GM18498 (cell line): ENCODE results near the gene MVP.
"Not testable (repeated sequence)": the region's sequence is repeated elsewhere in the genome, so short reads cannot be mapped to it uniquely, and the experiment has no call there.

ENCODE experiments used
- ATAC-seq: cut with Tn5 transposase; IDR thresholded peaks from one replicate; pipeline ENCODE4 v1.9.1; 2021; ENCODE audit warnings: mild to moderate bottlenecking, moderate library complexity; ENCODE audit not compliant: unreplicated experiment

MVP gene

DNA sequence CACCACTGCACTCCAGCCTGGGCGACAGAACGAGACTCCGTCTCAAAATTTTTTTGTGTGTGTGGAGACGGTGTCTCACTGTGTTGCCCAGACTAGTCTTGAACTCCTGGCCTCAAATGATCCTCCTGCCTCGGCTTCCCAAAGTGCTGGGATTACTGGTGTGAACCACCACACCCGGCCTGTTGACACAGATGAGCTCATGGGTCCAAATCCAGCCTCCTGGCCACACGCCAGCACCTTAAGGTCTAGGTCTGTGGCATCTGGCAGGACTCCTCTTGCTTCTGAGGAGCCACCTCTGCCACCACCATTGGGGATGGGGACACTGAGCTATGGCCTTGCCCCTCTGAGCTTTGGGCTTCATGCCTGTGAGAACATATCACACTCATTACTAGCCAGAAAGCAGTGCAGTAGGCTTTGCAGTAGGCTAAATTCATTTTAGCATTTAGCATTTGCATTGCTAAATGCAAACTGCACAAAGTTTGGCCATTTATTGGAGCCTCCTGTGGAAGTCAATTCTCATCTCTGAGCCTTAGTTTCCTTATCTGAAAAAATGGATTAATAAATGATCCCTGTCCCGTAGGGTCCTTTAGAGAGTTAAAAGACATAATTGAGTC is 48.2 kb downstream of the MVP start:
- ATAC-seq = no peak

DNA sequence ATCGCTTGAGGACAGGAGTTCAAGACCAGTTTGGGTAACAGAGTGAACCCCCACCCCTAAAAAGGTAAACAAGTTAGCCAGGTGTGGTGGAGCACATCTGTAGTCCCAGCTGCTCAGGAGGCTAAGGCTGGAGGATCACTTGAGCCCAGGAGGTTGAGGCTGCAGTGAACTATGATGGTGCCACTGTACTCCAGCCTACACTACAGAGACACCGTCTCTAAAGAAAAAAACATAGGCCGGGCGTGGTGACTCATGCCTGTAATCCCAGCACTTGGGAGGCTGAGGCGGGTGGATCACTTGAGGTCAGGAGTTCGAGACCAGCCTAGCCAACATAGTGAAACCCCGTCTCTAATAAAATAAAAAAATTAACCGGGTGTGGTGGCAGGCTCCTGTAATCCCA is 48.8 kb downstream of the MVP start:
- ATAC-seq = not testable (repeated sequence)

DNA sequence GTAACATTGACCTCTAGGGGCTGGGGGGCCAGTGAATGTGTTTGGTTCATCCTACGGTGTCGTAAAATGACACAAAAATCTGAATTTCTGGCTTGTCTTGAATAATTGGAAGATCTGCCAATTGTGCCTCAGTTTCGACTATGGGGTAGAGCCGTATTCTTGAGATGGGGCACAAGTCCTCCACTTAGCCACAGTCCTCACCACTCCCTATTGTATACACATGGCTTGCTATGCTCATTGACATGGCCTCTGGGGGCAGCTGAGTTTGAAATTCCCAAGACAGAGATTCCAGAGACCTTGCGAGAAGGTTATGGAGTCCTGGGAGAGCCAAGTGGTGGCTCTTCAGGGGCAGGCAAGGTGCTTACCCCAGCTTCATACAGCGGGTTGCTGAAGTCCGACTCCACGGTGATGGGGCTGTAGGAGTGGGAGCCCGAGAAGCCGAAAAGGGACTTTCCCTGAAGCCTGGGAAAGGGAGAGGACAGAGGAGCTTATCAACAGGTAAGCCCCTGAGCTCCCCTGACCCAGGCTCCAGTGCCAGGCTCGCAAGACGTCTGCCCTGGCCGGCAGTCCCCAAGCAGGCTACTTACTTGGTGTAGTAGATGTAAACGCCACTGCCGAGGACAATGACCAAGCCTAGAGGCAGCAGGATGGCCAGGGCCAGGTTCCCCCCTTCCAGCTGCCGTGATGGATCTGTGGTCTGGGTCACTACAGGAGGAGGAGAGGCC is 51.7 kb downstream of the MVP start:
- ATAC-seq = no peak

DNA sequence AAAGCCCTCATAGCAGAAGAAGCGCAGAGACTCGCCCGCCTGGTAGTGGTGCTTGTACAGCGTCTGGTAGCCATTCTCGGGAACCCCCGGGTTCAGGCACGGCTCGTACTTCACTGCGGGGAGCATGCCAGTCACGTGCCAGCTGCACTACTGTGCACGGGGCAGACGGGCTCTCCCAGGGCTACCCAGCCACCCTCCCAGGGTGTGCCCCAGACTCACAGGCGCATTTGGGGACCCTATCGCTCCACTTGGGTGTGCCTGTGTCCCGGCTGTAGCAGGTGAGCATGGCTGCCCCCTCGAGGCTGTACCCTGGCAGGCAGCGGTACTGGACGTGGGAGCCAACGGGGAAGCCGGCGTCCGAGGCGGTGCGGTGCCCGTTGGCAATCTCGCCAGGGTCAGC is 53.1 kb downstream of the MVP start:
- ATAC-seq = no peak

DNA sequence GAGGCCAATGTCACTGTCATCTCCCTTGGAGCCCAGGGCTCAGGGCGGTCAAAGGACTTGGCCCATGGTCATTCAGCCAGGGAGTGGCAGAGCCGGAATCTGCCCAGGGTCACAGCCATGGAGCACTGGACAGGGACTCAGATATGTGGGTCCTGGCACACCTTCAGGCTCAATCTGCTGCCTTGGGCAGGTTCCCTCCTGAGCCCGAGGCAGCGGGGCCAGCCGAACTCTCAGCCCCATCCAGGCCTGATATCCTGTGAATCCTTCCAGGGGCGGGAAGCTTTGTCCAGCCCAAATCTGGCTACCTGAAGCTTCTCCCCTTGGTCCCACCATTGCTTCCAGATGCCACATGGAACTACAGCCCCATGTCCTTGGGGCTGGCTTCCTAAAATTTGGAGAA is 54.9 kb downstream of the MVP start:
- ATAC-seq = no peak

DNA sequence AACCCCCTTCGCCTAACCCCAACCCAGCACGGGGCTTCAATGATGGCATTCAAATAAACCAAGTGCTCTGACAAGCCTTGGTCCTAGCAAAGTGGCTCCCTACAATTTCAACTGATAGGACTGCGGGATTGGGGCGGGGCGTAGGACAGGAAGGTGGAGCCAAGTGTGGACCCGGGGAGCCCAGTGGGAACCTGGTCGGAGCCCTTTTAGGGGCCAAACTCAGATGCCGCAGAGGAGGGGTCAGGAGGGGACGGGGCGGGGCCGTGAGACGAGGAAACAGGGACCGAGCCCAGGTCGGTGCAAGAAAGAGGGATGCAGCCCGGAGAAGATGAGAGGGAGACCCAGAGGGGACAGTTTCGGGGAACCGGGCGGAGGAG is 55.9 kb downstream of the MVP start:
- no peak for ATAC-seq

DNA sequence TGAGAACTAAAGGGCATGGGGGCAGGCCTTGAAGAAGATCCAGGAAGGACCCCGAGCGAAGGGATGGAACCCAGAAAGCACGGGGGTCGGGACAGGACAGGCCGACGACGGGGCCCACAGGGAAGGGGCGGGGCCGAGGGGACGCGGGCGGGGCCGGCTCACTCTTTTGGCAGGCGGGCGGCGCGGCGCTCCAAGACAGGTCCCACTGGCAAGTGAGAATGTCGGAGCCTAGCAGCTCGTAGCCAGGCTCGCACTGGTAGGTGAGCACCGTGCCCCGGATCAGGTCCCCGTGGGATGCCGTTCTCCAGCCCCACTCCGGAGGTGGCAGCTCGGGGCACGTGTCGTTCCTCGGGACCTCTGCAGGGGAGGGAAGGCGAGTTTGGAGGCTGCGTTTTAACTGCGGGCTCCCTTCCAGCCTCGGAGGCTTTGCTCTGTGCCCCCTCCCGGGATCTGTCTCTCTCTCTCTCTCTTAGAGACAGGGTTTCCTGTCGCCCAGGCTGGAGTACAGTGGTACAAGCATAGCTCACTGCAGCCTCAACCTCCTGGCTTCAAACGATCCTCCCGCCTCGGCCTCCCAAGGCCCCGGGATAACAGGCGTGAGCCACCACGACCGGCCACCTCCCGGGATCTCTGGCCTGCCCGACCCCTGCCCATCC is 56.5 kb downstream of the MVP start:
- ATAC-seq = no peak

DNA sequence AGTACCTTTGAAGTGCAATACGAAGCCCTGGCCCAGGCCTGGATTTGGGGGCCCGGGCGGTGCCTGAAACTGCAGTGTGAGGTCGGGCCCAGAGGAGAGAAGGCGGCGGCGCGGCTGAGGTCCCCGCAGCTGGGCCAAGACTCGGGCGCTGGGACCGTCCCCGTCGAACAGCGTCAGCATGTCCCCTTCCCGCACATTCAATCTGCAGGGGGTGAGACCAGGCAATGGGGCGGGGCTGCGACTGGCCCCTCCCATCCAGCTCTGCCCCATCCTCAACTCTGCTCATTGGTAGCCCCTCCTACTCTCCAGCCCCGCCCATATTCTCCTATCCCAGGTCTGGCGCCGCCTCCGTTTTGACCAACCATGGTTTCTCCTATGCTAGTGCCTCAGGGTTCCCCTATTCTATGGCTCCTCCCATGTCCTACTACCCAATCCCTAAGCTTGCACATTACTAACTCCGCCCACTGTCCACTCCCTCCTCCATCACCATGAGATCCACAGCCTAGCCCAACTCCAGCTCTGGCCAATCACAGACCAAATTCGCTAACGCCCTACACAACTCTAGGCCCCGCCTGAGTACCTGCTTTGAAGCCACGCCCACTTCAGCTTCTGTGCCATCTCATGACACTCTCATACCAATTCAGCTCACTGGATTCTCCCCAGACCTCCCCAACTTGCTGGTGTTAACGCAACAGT is 57.2 kb downstream of the MVP start:
- ATAC-seq = no peak

DNA sequence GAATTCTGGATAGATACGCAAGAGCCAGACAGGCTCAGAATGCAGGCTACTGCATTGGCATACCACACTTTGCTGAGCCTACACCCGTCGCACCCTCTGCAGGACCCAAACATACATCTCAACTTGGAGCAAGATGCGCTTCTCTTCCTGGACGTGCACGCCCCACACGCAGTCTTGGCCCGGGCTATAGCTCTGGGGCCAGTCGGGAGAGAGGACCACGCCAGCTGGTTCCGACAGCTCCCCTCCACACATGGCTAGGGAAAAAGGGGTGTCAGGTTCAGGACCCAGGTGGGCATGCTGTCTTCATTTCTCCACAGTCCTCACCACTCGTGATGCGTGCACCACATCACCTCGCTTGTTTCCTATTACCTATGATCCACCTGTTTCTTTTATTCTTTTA is 57.9 kb downstream of the MVP start:
- ATAC-seq = no peak

DNA sequence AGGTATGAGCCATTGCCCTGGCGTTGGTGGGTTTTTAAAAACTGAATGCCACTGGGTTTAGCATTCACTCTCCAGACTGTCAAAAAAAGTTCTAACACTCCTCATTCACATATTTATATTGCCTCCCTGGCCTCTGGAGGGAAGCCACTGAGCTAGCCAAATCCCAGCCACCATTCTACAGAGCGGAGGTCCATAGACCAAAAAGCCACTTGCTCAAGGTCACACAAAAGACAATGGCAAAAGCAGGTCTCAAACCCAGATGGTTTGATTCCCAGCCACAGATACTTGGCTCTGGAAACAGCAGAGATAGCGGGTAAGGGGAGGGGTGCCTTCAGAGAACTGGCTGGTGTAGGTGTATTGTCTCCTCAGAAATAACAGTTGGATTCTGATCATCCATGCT is 60.8 kb downstream of the MVP start:
- ATAC-seq = no peak

DNA sequence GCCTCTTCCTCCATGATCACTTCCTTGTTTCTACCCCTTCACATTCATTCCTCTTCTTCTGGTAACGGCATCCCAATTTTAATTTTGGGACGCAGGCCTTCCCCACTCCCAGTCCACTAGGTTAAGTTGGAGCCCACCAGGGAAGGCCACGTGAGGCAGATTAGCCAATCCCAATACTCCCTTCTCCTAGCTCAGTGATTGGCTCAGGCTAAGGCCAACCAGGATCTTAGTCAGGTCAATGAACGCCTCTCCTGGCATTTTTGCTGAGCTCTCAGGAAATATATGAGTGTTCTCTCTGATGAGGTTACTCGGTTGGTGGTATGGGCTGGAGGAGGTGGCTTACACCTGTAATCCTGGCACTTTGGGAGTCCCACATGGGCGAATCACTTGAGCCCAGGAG is 63.7 kb downstream of the MVP start:
- ATAC-seq = no peak

DNA sequence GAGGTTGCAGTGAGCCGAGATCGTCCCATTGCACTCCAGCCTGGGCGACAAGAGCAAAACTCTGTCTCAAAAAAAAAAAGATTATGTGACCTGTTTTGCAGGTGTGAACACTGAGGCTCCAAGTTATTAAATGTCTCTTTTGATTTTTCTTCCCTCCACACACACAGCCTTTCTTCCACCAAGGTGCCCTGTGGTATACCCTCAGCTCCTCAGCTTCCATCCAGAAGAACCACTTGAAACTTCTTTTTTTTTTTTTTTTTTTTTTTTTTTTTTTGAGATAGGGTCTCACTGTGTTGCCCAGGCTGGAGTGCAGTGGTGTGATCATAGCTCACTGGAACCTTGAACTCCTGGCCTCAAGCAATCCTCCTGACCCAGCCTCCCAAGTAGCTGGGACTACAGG is 69.1 kb downstream of the MVP start:
- ATAC-seq = not testable (repeated sequence)

DNA sequence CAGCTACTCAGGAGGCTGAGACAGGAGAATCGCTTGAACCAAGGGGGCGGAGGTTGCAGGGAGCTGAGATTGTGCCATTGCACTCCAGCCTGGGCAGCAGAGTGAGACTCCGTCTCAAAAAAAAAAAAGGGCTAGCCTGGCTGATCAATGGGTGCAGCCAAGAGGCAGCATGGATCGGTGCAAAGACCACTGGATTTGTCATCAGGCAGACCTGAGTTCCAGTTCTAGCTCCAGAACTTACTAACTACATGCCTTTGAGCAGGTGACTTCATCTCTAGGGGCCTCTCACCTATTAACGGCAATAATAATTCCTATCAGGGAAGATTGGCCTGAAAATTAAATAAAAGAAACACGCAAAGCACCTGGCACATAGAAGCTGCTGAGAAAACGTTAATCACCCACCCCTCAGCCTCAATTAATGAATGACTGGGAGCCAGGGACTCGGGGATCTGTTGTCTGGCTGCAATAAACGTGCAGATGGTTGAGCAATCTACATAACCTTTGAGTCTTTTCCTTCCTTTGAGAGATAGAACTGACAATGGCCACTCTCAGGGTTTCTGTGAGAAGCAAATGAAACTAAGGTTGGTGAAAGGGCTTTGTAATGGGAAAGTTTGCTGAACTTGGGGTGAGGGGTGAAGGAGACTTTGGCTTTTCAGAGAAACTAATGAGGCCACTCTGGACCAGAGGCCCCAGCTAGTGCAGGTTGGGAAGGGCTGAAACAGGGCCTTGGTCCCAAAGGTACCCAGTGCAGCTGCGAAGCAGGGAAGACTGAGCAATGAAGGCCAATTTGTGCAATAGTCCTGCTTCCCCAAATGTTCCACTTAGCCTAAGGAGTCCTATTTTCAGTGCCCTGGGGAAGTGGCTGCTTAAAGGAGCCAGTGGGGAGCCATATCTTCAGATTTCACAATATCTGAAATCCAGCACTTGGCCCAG is 71.5 kb downstream of the MVP start:
- ATAC-seq = no peak

DNA sequence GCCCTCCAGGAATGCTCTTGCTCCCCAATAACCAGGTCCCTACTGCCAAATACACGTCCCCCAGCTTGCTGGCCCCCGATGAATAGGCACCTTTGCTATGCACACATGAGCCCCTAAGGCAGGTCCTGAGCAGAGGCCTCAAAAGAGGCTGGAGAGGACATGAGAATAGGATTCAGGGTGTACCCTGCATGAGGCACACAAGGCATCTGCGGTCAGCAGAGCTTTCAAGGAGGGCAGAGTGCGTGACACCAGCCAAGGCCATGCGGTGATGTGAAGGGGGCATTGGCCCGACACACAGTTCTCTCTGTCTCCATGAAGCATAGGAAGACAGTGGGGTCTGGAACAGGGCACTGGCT is 72.2 kb downstream of the MVP start:
- no peak for ATAC-seq

DNA sequence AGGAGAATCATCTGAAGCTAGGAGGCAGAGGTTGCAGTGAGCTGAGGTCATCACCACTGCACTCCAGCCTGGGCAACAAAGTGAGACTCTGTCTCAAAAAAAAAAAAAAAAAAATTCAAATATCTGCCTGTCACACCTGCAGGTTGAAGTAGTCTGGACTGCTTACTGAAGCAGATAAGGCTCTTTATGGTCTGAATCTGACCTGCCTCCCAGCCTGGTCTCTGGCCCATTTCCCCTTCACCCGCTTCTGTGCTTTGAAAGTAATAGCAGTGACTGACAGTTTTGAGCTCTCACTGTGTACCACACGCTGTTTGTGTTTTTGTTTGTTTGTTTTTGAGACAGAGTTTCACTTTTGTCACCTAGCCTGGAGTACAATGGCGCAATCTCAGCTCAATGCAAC is 73.3 kb downstream of the MVP start:
- no peak for ATAC-seq

DNA sequence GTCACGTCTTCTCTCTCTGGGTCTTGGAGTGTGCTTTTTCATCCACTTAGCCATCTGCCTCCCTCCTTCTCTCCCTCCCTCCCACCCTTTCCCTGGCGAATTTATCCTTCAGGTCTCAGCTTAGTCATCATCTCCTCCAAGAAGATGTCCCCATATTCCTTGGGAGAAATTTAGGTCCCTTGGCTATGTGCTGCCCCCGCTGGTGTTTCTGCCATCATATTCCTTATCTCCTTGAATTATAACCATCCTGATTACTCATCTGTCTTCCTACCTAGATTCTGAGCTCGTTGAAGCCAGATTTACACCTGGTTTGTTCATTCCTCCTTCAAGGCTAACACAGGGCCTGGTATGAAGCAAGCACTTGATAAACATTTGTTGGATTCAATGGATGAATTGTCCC is 74.1 kb downstream of the MVP start:
- no peak for ATAC-seq

DNA sequence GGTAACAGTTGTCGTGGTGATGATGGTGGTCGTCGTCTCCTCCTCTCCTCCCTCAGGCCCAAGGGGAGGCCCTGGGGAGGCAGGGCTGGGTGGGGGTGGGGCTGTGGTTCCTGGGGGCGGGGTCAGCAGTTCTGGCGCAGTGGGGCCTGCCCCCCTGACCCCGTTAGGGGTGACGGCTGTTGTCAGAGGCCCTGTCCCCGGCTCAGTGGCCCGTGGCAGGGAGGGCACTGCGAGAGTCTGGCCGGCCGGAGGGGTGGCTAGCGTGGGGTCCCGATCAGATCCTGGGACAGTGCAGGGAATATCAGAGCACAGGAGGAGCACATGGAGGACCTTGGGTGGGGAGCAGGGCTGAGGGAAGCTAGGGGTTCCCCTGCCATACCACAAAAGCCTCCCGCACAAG is 76.6 kb downstream of the MVP start:
- ATAC-seq = no peak

DNA sequence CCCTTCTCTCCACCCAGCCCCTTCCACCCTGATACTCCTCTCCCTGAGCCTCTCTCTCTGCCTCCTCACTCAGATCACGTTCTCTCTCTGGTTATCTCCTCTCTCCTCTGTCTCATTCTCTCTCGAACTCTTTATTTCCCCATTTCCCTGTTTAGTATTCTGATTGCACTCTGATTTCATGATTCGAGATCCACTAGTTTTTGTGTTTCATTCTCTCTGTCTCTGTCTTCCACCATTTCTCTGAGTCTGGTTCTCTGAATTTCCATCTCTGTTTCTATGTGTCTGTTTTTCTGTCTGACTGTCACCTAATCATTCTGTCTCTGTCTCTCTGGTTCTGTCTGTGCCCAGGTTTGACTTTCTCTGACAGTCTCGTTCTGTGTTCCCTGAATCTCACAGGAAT is 77.1 kb downstream of the MVP start:
- ATAC-seq = no peak
